Activated B cell treated with CpG ODN at 0.5 μM for 24 hours (primary cell): ENCODE results near the gene SLC8A2. TPM values are rescaled to one million over a fixed set of nuclear protein-coding genes. Genes with fewer than 3 reads are reported as not detected.
A peak's percentile ranks its signal among the peaks of the same experiment; 100 is the strongest.

ENCODE experiments used
- ATAC-seq: fragments of 200-7000 bp; cut with Tn5 transposase; one replicate; pipeline ENCODE4 v1.10.0; 2021; ENCODE audit warnings: low read depth, mild to moderate bottlenecking, moderate library complexity
- CTCF ChIA-PET: fragments of 350-600 bp; sonication (Branson Sonifier 250); formaldehyde crosslinking; loops from one replicate; lab custom pipeline; 2021; ENCODE audit warnings: antibody characterized with exemption; lab: Charles Lee
- POLR2A ChIA-PET: fragments of 350-600 bp; sonication (Branson Sonifier 250); formaldehyde crosslinking; loops from one replicate; lab custom pipeline; 2021; ENCODE audit warnings: antibody characterized with exemption; lab: Charles Lee
- DNase-seq: peaks from one replicate; pipeline ENCODE4 v3.0.0; 2022
- H3K27ac Mint-ChIP-seq: one replicate; pipeline ENCODE4 v1.8.0; 2020; ENCODE audit warnings: mixed read lengths
- H3K27me3 Mint-ChIP-seq: one replicate; pipeline ENCODE4 v1.8.0; 2021; ENCODE audit warnings: mixed read lengths
- H3K36me3 Mint-ChIP-seq: one replicate; pipeline ENCODE4 v1.8.0; 2021; ENCODE audit warnings: low read depth, mixed read lengths
- H3K4me1 Mint-ChIP-seq: one replicate; pipeline ENCODE4 v1.8.0; 2021; ENCODE audit warnings: mixed read lengths
- H3K4me3 Mint-ChIP-seq: one replicate; pipeline ENCODE4 v1.8.0; 2020; ENCODE audit warnings: mild to moderate bottlenecking, mixed read lengths
- H3K9me3 Mint-ChIP-seq: one replicate; pipeline ENCODE4 v1.8.0; 2020; ENCODE audit warnings: mixed read lengths
- CTCF ChIP-seq: fragments of 200-600 bp; IDR thresholded peaks from one replicate; pipeline ENCODE4 v1.8.0; 2022; ENCODE audit warnings: antibody characterized with exemption, mild to moderate bottlenecking
- intact Hi-C: fragments of 100-400 bp; cut with micrococcal nuclease; formaldehyde crosslinking; loops from one replicate; pipeline ENCODE4 v1.15.1; 2024
- total RNA-seq: library from RNA; stranded (reverse); gene quantifications from 2 replicates; pipeline ENCODE4 v1.2.3, GENCODE V29; 2022

SLC8A2 gene
- total RNA-seq, 1 donor from 2014 or later, result not detected

DNA sequence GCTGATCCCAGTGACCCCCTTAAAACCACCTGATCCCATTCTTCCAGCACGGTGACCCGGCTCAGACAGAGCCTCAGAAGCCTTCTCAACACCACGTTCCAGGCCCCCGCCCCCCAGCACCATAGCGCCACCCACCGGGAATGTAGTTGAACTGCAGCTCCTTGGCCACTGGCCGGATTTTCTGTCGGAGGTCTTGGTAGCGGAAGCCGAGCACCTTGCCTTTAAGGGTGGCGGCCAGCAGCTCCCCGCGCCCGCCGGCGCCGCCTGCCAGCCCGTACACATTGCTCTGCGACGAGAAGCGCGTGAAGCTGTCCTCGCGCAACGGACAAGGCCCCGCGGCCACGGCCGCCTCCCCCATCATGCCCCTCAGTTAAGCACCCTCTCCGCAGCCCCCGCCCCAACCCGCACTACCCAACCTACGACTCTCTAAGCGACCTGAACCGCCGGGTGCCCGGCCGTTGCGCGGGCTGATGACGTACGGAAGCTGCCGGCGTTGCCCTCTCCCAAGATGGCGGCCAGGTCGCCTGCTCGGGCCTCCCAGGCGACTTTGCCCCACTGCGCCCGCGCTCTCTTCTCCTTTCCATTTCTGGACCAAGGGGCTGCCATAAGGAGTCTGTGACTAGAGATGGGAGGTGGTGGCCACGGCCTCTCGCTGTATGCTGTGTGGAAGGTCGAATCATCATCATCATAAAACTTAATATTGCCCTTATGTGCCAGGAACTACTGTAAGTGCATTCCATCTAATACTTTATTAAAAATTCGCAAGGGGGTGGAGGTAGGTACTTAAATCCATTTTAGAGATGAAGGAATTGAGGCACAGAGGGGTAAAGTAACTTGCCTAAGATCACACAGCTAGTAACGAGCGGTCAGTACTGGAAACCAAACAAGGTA lies 12.4 kb upstream of the SLC8A2 start, which contains the start of gene KPTN:
TSS of gene KPTN (minus strand) at position 420 of the 891 bp plus-strand sequence. CDS start at position 361, 59 bp downstream.
- Mint-ChIP-seq H3K4me1 (peaks cover 42% of the 10 kb centered on the region), H3K36me3 (peaks cover 14% of the 10 kb centered on the region), H3K9me3 (no peaks in the 10 kb centered on the region), H3K27me3 (no peaks in the 10 kb centered on the region), H3K4me3 (peak within 1 kb of the TSS; percentile 98), H3K27ac (peak within 1 kb of the TSS; percentile 99)
- ChIA-PET POLR2A (interaction anchor here (0.5 to 2.0 kb wide), 19 partner anchors 12 to 1362 kb away, joined by 3 to 16 read pairs (median 5); partner anchors contain the start of genes CCDC9, INAFM1, NAPA and NOP53), CTCF (interaction anchor here (0.8 to 1.8 kb wide), 5 partner anchors 8 to 624 kb away, joined by 3 to 12 read pairs (median 3); partner anchors contain the start of genes DHX34 and NAPA)
- intact Hi-C loops, result loop anchor here (1.0 to 5.0 kb wide), 7 partner anchors 31 to 261 kb away; partner anchors contain the start of genes NAPA and NOP53
- TF ChIP-seq CTCF, result no peak
- peak; percentile 85 for DNase-seq
- peak; percentile 87 for ATAC-seq

GRCh38 chr19:47483200-47483599 lies 11.5 kb upstream of the SLC8A2 start:
- no peak overlapping the region for H3K27ac Mint-ChIP-seq
- H3K9me3 Mint-ChIP-seq, result no peaks in the 10 kb centered on the region
- CTCF ChIA-PET, result interaction anchor here (0.6 to 1.8 kb wide), 4 partner anchors 9 to 149 kb away, joined by 3 to 12 read pairs (median 4); partner anchors contain the start of genes DHX34 and NAPA
- H3K4me1 Mint-ChIP-seq, result peaks cover 42% of the 10 kb centered on the region
- POLR2A ChIA-PET, result interaction anchor here (1.0 to 2.0 kb wide), 8 partner anchors 28 to 370 kb away, joined by 3 to 16 read pairs (median 6); partner anchors contain the start of genes INAFM1, NAPA, NOP53 and ZC3H4
- no peaks in the 10 kb centered on the region for H3K27me3 Mint-ChIP-seq
- peak overlapping the region; percentile 98 for H3K4me3 Mint-ChIP-seq
- intact Hi-C loops, result loop anchor here (5.0 kb wide), 1 partner anchor 196 kb away; no protein-coding TSS in a partner anchor
- H3K36me3 Mint-ChIP-seq, result peaks cover 12% of the 10 kb centered on the region
- DNase-seq, result no peak
- ATAC-seq, result no peak
- TF ChIP-seq CTCF, result no peak

DNA sequence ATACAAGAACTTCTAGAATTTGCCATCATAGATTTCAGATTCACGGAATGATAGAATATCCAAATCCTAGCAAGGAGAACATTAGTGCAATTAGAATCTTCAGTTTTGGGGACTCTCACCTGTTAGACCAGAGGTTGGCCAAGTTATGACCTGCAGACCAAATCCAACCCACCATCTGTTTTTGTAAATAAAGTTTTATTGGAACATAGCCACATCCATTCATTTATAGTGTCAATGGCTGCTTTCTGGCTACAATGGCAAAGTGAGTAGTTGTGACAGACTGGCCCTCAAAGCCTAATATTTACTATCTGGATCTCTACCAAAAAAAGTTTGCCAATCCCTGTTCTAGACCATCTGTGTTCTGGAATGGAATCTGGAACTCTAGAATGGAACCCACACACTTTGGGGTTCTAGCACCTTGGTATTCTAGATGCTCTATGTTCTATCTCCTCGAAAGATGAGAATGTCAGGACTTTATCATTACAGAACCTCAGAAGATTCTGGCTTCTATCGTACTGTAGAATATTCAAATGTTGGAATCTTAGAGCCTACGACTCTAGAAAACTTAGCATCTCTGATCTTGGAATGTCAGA lies 9.9 kb upstream of the SLC8A2 start:
- peaks cover 8% of the 10 kb centered on the region for H3K36me3 Mint-ChIP-seq
- no peak overlapping the region for H3K4me3 Mint-ChIP-seq
- no peak for ATAC-seq
- H3K4me1 Mint-ChIP-seq, result peaks cover 31% of the 10 kb centered on the region
- intact Hi-C loops, result loop anchor here (5.0 kb wide), 1 partner anchor 194 kb away; no protein-coding TSS in a partner anchor
- DNase-seq, result no peak
- TF ChIP-seq CTCF, result no peak
- H3K27ac Mint-ChIP-seq, result no peak overlapping the region
- no peaks in the 10 kb centered on the region for H3K9me3 Mint-ChIP-seq
- H3K27me3 Mint-ChIP-seq, result no peaks in the 10 kb centered on the region
- ChIA-PET POLR2A (no interaction called here), CTCF (no interaction called here)

DNA sequence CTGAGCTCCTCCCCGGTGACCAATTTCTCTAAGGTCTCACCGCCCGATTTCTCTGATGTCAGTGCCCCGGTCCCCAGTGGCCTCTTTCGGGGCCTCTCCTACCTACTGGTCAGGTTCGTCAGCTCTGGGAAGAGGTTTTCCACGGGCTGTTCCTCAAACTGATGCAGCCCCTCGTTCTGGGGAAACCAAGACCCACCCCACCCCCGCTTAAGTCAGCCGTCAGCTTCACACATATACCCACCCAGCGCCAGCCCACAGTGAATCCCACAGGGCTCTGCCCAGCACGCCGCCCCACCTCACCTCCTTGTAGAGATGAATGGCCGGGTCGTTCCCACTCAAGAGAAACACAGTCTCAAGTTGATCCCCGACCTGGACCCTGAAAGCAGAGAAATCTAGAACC lies 9.0 kb upstream of the SLC8A2 start:
- intact Hi-C loops, result loop anchor here (5.0 kb wide), 1 partner anchor 193 kb away; no protein-coding TSS in a partner anchor
- peaks cover 22% of the 10 kb centered on the region for H3K4me1 Mint-ChIP-seq
- ChIA-PET POLR2A (no interaction called here), CTCF (no interaction called here)
- no peak for TF ChIP-seq CTCF
- no peaks in the 10 kb centered on the region for H3K27me3 Mint-ChIP-seq
- no peak overlapping the region for H3K27ac Mint-ChIP-seq
- ATAC-seq, result no peak
- no peaks in the 10 kb centered on the region for H3K9me3 Mint-ChIP-seq
- H3K4me3 Mint-ChIP-seq, result no peak overlapping the region
- H3K36me3 Mint-ChIP-seq, result peaks cover 8% of the 10 kb centered on the region
- no peak for DNase-seq
